Keratinocyte (primary cell): ENCODE results near the gene PRKCE.

ENCODE experiments used
- CTCF ChIP-seq, 3 experiments: IDR thresholded peaks in 1 of 3; conservative IDR thresholded peaks in 1 of 3; optimal IDR thresholded peaks in 1 of 3; 2 replicates in 2 of 3; 3 replicates in 1 of 3; pipeline versions ENCODE3 to v1.5.1; 2011; ENCODE audit warnings: low read length in 3 of 3, mild to moderate bottlenecking in 3 of 3, moderate library complexity in 2 of 3, control low read depth in 1 of 3, inconsistent platforms in 1 of 3; ENCODE audit not compliant: insufficient read depth in 2 of 3; ENCODE audit errors: extremely low read depth in 1 of 3
- EZH2 ChIP-seq: IDR thresholded peaks from one replicate; pipeline ENCODE4 v1.6.1; 2012; ENCODE audit warnings: inconsistent platforms, mild to moderate bottlenecking, low read length, moderate library complexity

GRCh38 chr2:45715601-45716379, 64.3 kb downstream of the PRKCE start:
- TF ChIP-seq CTCF (optimal IDR thresholded peaks at IDR 0.05 in 1 of 3, IDR thresholded peaks at IDR 0.05 in 1 of 3, conservative IDR thresholded peaks at IDR 0.05 in 1 of 3; ENCODE audit: extremely low read depth in 1 of 3, insufficient read depth in 2 of 3, low read length in 3 of 3) (no peak), EZH2 (no peak)
